H9 (cell line): ENCODE measurements around the gene ACADS. TPM values are rescaled to one million over a fixed set of nuclear protein-coding genes. Genes with fewer than 3 reads are reported as not detected.

Experiments used
- DNase-seq: peaks from one replicate; pipeline ENCODE4 v3.0.0-alpha.2; 2017
- H2AFZ ChIP-seq: one replicate; pipeline ENCODE4 v1.6.1; 2013; ENCODE audit warnings: mild to moderate bottlenecking, low read length, control low read depth, moderate library complexity
- H2AK5ac ChIP-seq: 2 replicates; pipeline ENCODE4 v1.6.1; 2013; ENCODE audit warnings: low read length, control low read depth, mixed read lengths; ENCODE audit not compliant: insufficient read length
- H2BK120ac ChIP-seq: one replicate; pipeline ENCODE4 v1.6.1; 2013; ENCODE audit warnings: low read depth, mild to moderate bottlenecking, low read length, control low read depth, inconsistent platforms; ENCODE audit not compliant: poor library complexity, severe bottlenecking
- H2BK12ac ChIP-seq: 2 replicates; pipeline ENCODE4 v1.6.1; 2013; ENCODE audit warnings: low read length, control low read depth, mixed read lengths, low read depth; ENCODE audit not compliant: insufficient read length
- H2BK15ac ChIP-seq: 2 replicates; pipeline ENCODE4 v1.6.1; 2013; ENCODE audit warnings: low read depth, low read length, control low read depth
- H2BK20ac ChIP-seq: one replicate; pipeline ENCODE4 v1.6.1; 2013; ENCODE audit warnings: low read depth, mild to moderate bottlenecking, low read length, control low read depth, inconsistent platforms; ENCODE audit not compliant: poor library complexity, severe bottlenecking
- H2BK5ac ChIP-seq: 2 replicates; pipeline ENCODE4 v1.6.1; 2013; ENCODE audit warnings: low read length, control low read depth, mixed read lengths; ENCODE audit not compliant: insufficient read length
- H3K14ac ChIP-seq: 2 replicates; pipeline ENCODE4 v1.6.1; 2013; ENCODE audit warnings: low read length, control low read depth; ENCODE audit not compliant: insufficient read depth
- H3K18ac ChIP-seq: 2 replicates; pipeline ENCODE4 v1.6.1; 2013; ENCODE audit warnings: low read depth, mild to moderate bottlenecking, mixed read lengths, low read length, control low read depth; ENCODE audit not compliant: insufficient read length
- H3K23ac ChIP-seq: 2 replicates; pipeline ENCODE4 v1.6.1; 2013; ENCODE audit warnings: low read length, control low read depth, mixed read lengths, low read depth; ENCODE audit not compliant: insufficient read length
- H3K23me2 ChIP-seq: 2 replicates; pipeline ENCODE4 v1.6.1; 2013; ENCODE audit warnings: low read depth, mild to moderate bottlenecking, mixed read lengths, low read length, control low read depth; ENCODE audit not compliant: insufficient read length, poor library complexity, severe bottlenecking
- H3K27ac ChIP-seq: 2 replicates; pipeline ENCODE4 v1.5.1; 2013; ENCODE audit warnings: low read length, control low read depth, mixed read lengths, low read depth; ENCODE audit not compliant: insufficient read length
- H3K27me3 ChIP-seq: 2 replicates; pipeline ENCODE4 v1.6.1; 2013; ENCODE audit warnings: low read length, control low read depth, inconsistent platforms; ENCODE audit not compliant: insufficient read depth
- H3K4ac ChIP-seq: 2 replicates; pipeline ENCODE4 v1.6.1; 2013; ENCODE audit warnings: low read depth, mild to moderate bottlenecking, control low read depth, inconsistent platforms, low read length, moderate library complexity
- H3K4me1 ChIP-seq: 2 replicates; pipeline ENCODE4 v1.6.1; 2013; ENCODE audit warnings: low read length, control low read depth, inconsistent platforms; ENCODE audit not compliant: insufficient read depth
- H3K4me2 ChIP-seq: 2 replicates; pipeline ENCODE4 v1.6.1; 2013; ENCODE audit warnings: low read length, control low read depth, mixed read lengths; ENCODE audit not compliant: insufficient read length, insufficient read depth
- H3K56ac ChIP-seq: 2 replicates; pipeline ENCODE4 v1.6.1; 2013; ENCODE audit warnings: low read depth, mild to moderate bottlenecking, mixed read lengths, low read length, control low read depth; ENCODE audit not compliant: insufficient read length
- H3K79me1 ChIP-seq: 2 replicates; pipeline ENCODE4 v1.6.1; 2013; ENCODE audit warnings: low read depth, mild to moderate bottlenecking, moderate library complexity, low read length, control low read depth, inconsistent platforms; ENCODE audit not compliant: insufficient read depth, poor library complexity, severe bottlenecking
- H3K79me2 ChIP-seq: 2 replicates; pipeline ENCODE4 v1.6.1; 2013; ENCODE audit warnings: low read length, control low read depth, inconsistent platforms; ENCODE audit not compliant: insufficient read depth
- H3K9ac ChIP-seq: 2 replicates; pipeline ENCODE4 v1.6.1; 2013; ENCODE audit warnings: low read length, control low read depth, mixed read lengths; ENCODE audit not compliant: insufficient read length; ENCODE audit errors: extremely low read depth
- H3K9me3 ChIP-seq: one replicate; pipeline ENCODE4 v1.6.1; 2013; ENCODE audit warnings: low read depth, low read length, inconsistent platforms; ENCODE audit not compliant: control insufficient read depth
- H3T11ph ChIP-seq: one replicate; pipeline ENCODE4 v1.6.1; 2013; ENCODE audit warnings: mild to moderate bottlenecking, low read length, control low read depth, inconsistent platforms
- H4K20me1 ChIP-seq: one replicate; pipeline ENCODE4 v1.6.1; 2013; ENCODE audit not compliant: control insufficient read depth, insufficient read length, insufficient read depth
- H4K5ac ChIP-seq: 2 replicates; pipeline ENCODE4 v1.6.1; 2013; ENCODE audit warnings: low read depth, mild to moderate bottlenecking, mixed read lengths, low read length, control low read depth; ENCODE audit not compliant: insufficient read length
- H4K8ac ChIP-seq: replicated peaks from 2 replicates; pipeline ENCODE4 v1.6.1; 2013; ENCODE audit warnings: low read length, control low read depth, mixed read lengths, low read depth; ENCODE audit not compliant: insufficient read length
- H4K91ac ChIP-seq: 2 replicates; pipeline ENCODE4 v1.6.1; 2013; ENCODE audit warnings: low read depth, mild to moderate bottlenecking, moderate library complexity, mixed read lengths, low read length, control low read depth; ENCODE audit not compliant: insufficient read length
- H3K27ac Mint-ChIP-seq, 3 experiments: 2 replicates in 2 of 3; 3 replicates in 1 of 3; pipeline ENCODE4 v1.8.0; 2020 to 2021; ENCODE audit warnings: mixed read lengths in 3 of 3, mild to moderate bottlenecking in 1 of 3, moderate library complexity in 1 of 3
- H3K27me3 Mint-ChIP-seq: 2 replicates; pipeline ENCODE4 v1.8.0; 2021; ENCODE audit warnings: low read depth, mild to moderate bottlenecking, moderate library complexity, mixed read lengths
- H3K36me3 Mint-ChIP-seq, 3 experiments: 2 replicates in 2 of 3; 3 replicates in 1 of 3; pipeline ENCODE4 v1.8.0; 2020 to 2021; ENCODE audit warnings: low read depth in 3 of 3, mixed read lengths in 3 of 3; ENCODE audit not compliant: insufficient read depth in 1 of 3
- H3K4me1 Mint-ChIP-seq, 2 experiments: 2 replicates each; pipeline ENCODE4 v1.8.0; 2020; ENCODE audit warnings: mixed read lengths in 2 of 2
- H3K4me3 Mint-ChIP-seq, 2 experiments: 2 replicates in 1 of 2; 3 replicates in 1 of 2; pipeline ENCODE4 v1.8.0; 2020 to 2021; ENCODE audit warnings: mild to moderate bottlenecking in 2 of 2, mixed read lengths in 2 of 2, moderate library complexity in 1 of 2
- H3K9me3 Mint-ChIP-seq, 2 experiments: 2 replicates in 1 of 2; 3 replicates in 1 of 2; pipeline ENCODE4 v1.8.0; 2020; ENCODE audit warnings: mild to moderate bottlenecking in 2 of 2, mixed read lengths in 2 of 2, moderate library complexity in 1 of 2
- CTCF ChIP-seq: fragments of 200-600 bp; sonication (generic); conservative IDR thresholded peaks from 3 replicates; pipeline ENCODE4 v1.8.0; 2021; ENCODE audit warnings: antibody characterized with exemption, mild to moderate bottlenecking
- WGBS: extraction: QIAGEN DNeasy Blood & Tissue Kit; methylation state at CpG from one replicate; pipeline ENCODE4 v1.1.7; 2013; ENCODE audit warnings: missing lambda C conversion rate, low lambda C conversion rate, mixed read lengths; ENCODE audit not compliant: insufficient read length; ENCODE audit errors: extremely low coverage; 5-methylcytosine and 5-hydroxymethylcytosine counted together
- total RNA-seq: library from RNA; stranded (reverse); gene quantifications from 2 replicates; pipeline ENCODE4 v1.2.1, GENCODE V29; 2021

Gene ACADS
- total RNA-seq, 1 experiment from 2014 or later: 8.3 TPM

- Histone ChIP-seq H4K91ac (no peak overlapping the region), H2BK20ac (no peak overlapping the region), H2AK5ac (no peak overlapping the region), H3K4me2 (no peak overlapping the region), H2AFZ (no peak overlapping the region), H4K20me1 (no peaks in the 10 kb centered on the region), H3K18ac (no peak overlapping the region), H3K9me3 (no peaks in the 10 kb centered on the region), H3K56ac (no peak overlapping the region), H3K27me3 (no peaks in the 10 kb centered on the region), H4K5ac (no peak overlapping the region), H4K8ac (no peak overlapping the region), H2BK120ac (no peak overlapping the region), H3K4ac (no peak overlapping the region), H3K27ac (no peak overlapping the region), H2BK12ac (no peak overlapping the region), H3K23me2 (no peaks in the 10 kb centered on the region), H3K9ac (no peak overlapping the region), H3T11ph (no peak overlapping the region), H3K14ac (no peak overlapping the region), H3K23ac (no peak overlapping the region), H3K79me2 (no peaks in the 10 kb centered on the region), H2BK15ac (no peak overlapping the region), H3K4me1 (no peaks in the 10 kb centered on the region), H3K79me1 (no peaks in the 10 kb centered on the region), H2BK5ac (no peak overlapping the region)
- no CpG with 5 or more reads among the region's 7 CpGs for WGBS
- DNase-seq: no peak
- Mint-ChIP-seq H3K4me3 (no peak overlapping the region), H3K27ac (0 out of 7 replicates have a peak overlapping the region, but pooled peaks of 1 of the 3 experiments have one; percentile 7), H3K9me3 (no peaks in the 10 kb centered on the region), H3K27me3 (no peaks in the 10 kb centered on the region; the same call in none of the 2 replicates), H3K36me3 (no peaks in the 10 kb centered on the region), H3K4me1 (no peaks in the 10 kb centered on the region)
- TF ChIP-seq CTCF: no peak
Measured at GRCh38 chr12:120748242-120748641, 22.6 kb downstream of the ACADS start.
